Astrocyte (in vitro differentiated cells and primary cell): ENCODE measurements around the gene PSMA4. TPM values are rescaled to one million over a fixed set of nuclear protein-coding genes. Genes with fewer than 3 reads are reported as not detected.
"Not testable (repeated sequence)": the region's sequence is repeated elsewhere in the genome, so short reads cannot be mapped to it uniquely, and the experiment has no call there.

Experiments
- DNase-seq: peaks from one replicate; pipeline ENCODE4 v3.0.0-alpha.2; 2010; ENCODE audit warnings: low read depth
- FAIRE-seq: peaks from 2 replicates; lab custom pipeline; 2011; peaks lifted over from hg19 to GRCh38; lab: Jason Lieb, UNC
- H2AFZ ChIP-seq: 2 replicates; pipeline ENCODE4 v1.6.0; 2012; ENCODE audit warnings: low read depth, low read length, inconsistent platforms
- H3K27ac ChIP-seq: 2 replicates; pipeline ENCODE4 v1.5.1; 2011; ENCODE audit warnings: low read depth, low read length, inconsistent platforms
- H3K27me3 ChIP-seq: 2 replicates; pipeline ENCODE4 v1.6.0; 2011; ENCODE audit warnings: low read length, inconsistent platforms; ENCODE audit not compliant: insufficient read depth
- H3K36me3 ChIP-seq: 2 replicates; pipeline ENCODE4 v1.5.1; 2011; ENCODE audit warnings: low read length, inconsistent platforms; ENCODE audit not compliant: insufficient read depth
- H3K4me1 ChIP-seq: 2 replicates; pipeline ENCODE4 v1.5.1; 2011; ENCODE audit warnings: low read length, inconsistent platforms; ENCODE audit not compliant: insufficient read depth
- H3K4me2 ChIP-seq: 2 replicates; pipeline ENCODE4 v1.6.0; 2012; ENCODE audit warnings: low read length, inconsistent platforms
- H3K4me3 ChIP-seq: 2 replicates; pipeline ENCODE4 v1.5.1; 2011; ENCODE audit warnings: low read depth, mild to moderate bottlenecking, low read length, inconsistent platforms; ENCODE audit not compliant: insufficient read depth
- H3K79me2 ChIP-seq: 2 replicates; pipeline ENCODE4 v1.6.0; 2012; ENCODE audit warnings: mild to moderate bottlenecking, low read length, inconsistent platforms; ENCODE audit not compliant: insufficient read depth
- H3K9ac ChIP-seq: 2 replicates; pipeline ENCODE4 v1.6.0; 2012; ENCODE audit warnings: mild to moderate bottlenecking, low read length, inconsistent platforms
- H3K9me3 ChIP-seq: 2 replicates; pipeline ENCODE4 v1.5.1; 2012; ENCODE audit warnings: low read depth, mild to moderate bottlenecking, low read length, inconsistent platforms; ENCODE audit not compliant: insufficient read depth
- H4K20me1 ChIP-seq: 2 replicates; pipeline ENCODE4 v1.6.0; 2012; ENCODE audit warnings: low read length, inconsistent platforms; ENCODE audit not compliant: insufficient read depth
- H3K27ac Mint-ChIP-seq: one replicate; pipeline ENCODE4 v1.8.0; 2021; ENCODE audit warnings: mild to moderate bottlenecking, mixed read lengths; ENCODE audit not compliant: unreplicated experiment
- H3K27me3 Mint-ChIP-seq: one replicate; pipeline ENCODE4 v1.8.0; 2021; ENCODE audit warnings: low read depth, mixed read lengths; ENCODE audit not compliant: unreplicated experiment
- H3K36me3 Mint-ChIP-seq: one replicate; pipeline ENCODE4 v1.8.0; 2021; ENCODE audit warnings: low read depth, mixed read lengths; ENCODE audit not compliant: unreplicated experiment
- H3K4me1 Mint-ChIP-seq: one replicate; pipeline ENCODE4 v1.8.0; 2021; ENCODE audit warnings: low read depth, mixed read lengths; ENCODE audit not compliant: unreplicated experiment
- H3K4me3 Mint-ChIP-seq: one replicate; pipeline ENCODE4 v1.8.0; 2021; ENCODE audit warnings: mild to moderate bottlenecking, moderate library complexity, mixed read lengths; ENCODE audit not compliant: unreplicated experiment
- H3K9me3 Mint-ChIP-seq: one replicate; pipeline ENCODE4 v1.8.0; 2021; ENCODE audit warnings: mild to moderate bottlenecking, mixed read lengths; ENCODE audit not compliant: unreplicated experiment
- EZH2 ChIP-seq: IDR thresholded peaks from 2 replicates; pipeline ENCODE4 v1.6.1; 2012; ENCODE audit warnings: mild to moderate bottlenecking, low read length, inconsistent platforms; ENCODE audit not compliant: insufficient read depth
- total RNA-seq: library from RNA; stranded (reverse); gene quantifications from 2 replicates; pipeline ENCODE4 v1.2.1, GENCODE V29; 2021
- TF ChIP-seq, protein P1 (sequence below): IDR thresholded peaks from 2 replicates; pipeline ENCODE4 v1.5.1; 2011; ENCODE audit warnings: low read depth, mild to moderate bottlenecking, inconsistent platforms, low read length, moderate library complexity; ENCODE audit not compliant: insufficient read depth

The PSMA4 gene
- total RNA-seq, 1 donor from 2014 or later = 205 TPM

GRCh38 chr15:78536134-78536533, 4.1 kb upstream of the PSMA4 start:
- Histone ChIP-seq H3K4me2 (no peak overlapping the region), H3K27me3 (no peaks in the 10 kb centered on the region), H4K20me1 (peaks cover 4% of the 10 kb centered on the region), H3K9ac (no peak overlapping the region), H3K79me2 (peaks cover 8% of the 10 kb centered on the region), H3K4me3 (no peak overlapping the region), H3K36me3 (no peaks in the 10 kb centered on the region), H3K4me1 (peaks cover 3% of the 10 kb centered on the region), H3K27ac (no peak overlapping the region), H2AFZ (no peak overlapping the region), H3K9me3 (no peaks in the 10 kb centered on the region)
- H3K4me1 Mint-ChIP-seq = peaks cover 3% of the 10 kb centered on the region
- no peaks in the 10 kb centered on the region for H3K9me3 Mint-ChIP-seq
- H3K27ac Mint-ChIP-seq = no peak overlapping the region
- TF ChIP-seq, protein P1, sequence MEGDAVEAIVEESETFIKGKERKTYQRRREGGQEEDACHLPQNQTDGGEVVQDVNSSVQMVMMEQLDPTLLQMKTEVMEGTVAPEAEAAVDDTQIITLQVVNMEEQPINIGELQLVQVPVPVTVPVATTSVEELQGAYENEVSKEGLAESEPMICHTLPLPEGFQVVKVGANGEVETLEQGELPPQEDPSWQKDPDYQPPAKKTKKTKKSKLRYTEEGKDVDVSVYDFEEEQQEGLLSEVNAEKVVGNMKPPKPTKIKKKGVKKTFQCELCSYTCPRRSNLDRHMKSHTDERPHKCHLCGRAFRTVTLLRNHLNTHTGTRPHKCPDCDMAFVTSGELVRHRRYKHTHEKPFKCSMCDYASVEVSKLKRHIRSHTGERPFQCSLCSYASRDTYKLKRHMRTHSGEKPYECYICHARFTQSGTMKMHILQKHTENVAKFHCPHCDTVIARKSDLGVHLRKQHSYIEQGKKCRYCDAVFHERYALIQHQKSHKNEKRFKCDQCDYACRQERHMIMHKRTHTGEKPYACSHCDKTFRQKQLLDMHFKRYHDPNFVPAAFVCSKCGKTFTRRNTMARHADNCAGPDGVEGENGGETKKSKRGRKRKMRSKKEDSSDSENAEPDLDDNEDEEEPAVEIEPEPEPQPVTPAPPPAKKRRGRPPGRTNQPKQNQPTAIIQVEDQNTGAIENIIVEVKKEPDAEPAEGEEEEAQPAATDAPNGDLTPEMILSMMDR = no peak
- no peak for TF ChIP-seq EZH2
- no peak overlapping the region for H3K4me3 Mint-ChIP-seq
- H3K36me3 Mint-ChIP-seq = no peaks in the 10 kb centered on the region
- FAIRE-seq (no peak), DNase-seq (peak; percentile 16)
- no peaks in the 10 kb centered on the region for H3K27me3 Mint-ChIP-seq

- Histone ChIP-seq H3K27me3 (no peaks in the 10 kb centered on the region), H4K20me1 (peaks cover 16% of the 10 kb centered on the region), H3K27ac (no peak overlapping the region), H3K4me2 (no peak overlapping the region), H3K4me3 (no peak overlapping the region), H3K4me1 (peaks cover 10% of the 10 kb centered on the region), H3K79me2 (peaks cover 21% of the 10 kb centered on the region), H3K9ac (no peak overlapping the region), H3K36me3 (peaks cover 3% of the 10 kb centered on the region), H3K9me3 (no peaks in the 10 kb centered on the region), H2AFZ (no peak overlapping the region)
- Mint-ChIP-seq H3K4me1 (peaks cover 14% of the 10 kb centered on the region), H3K4me3 (no peak overlapping the region), H3K36me3 (no peaks in the 10 kb centered on the region), H3K27me3 (no peaks in the 10 kb centered on the region), H3K9me3 (no peaks in the 10 kb centered on the region), H3K27ac (no peak overlapping the region)
- DNase-seq (no peak), FAIRE-seq (no peak)
- TF ChIP-seq EZH2 = no peak
- TF ChIP-seq, protein P1 = no peak
Measured at GRCh38 chr15:78537266-78537905, 2.9 kb upstream of the PSMA4 start.

DNA sequence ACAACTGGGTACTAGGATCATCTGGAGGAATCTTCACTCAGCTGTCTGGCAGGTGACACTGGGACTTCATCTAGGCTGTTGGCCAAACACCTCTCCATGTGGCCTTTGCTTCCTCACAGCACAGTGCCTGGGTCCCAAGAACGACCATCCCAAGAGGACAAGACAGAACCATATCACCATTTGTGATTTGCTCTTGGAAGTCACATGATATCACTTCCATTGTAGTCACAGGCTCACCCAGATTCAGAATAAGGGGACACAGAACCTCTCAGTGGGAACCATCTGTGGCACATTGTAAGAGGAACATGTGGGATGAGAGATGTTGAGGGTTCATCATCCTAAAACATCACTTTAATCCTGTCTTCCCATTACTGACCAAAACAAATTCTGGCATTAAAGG, 1.9 kb upstream of the PSMA4 start:
- Histone ChIP-seq H3K27ac (no peak overlapping the region), H3K9ac (no peak overlapping the region), H3K27me3 (no peaks in the 10 kb centered on the region), H3K79me2 (peaks cover 31% of the 10 kb centered on the region), H2AFZ (no peak overlapping the region), H3K4me2 (no peak overlapping the region), H3K9me3 (no peaks in the 10 kb centered on the region), H4K20me1 (peaks cover 25% of the 10 kb centered on the region), H3K36me3 (peaks cover 6% of the 10 kb centered on the region), H3K4me1 (peaks cover 10% of the 10 kb centered on the region), H3K4me3 (no peak overlapping the region)
- no peak for TF ChIP-seq EZH2
- TF ChIP-seq, protein P1 = no peak
- Mint-ChIP-seq H3K9me3 (no peaks in the 10 kb centered on the region), H3K4me3 (no peak overlapping the region), H3K4me1 (peaks cover 18% of the 10 kb centered on the region), H3K27ac (no peak overlapping the region), H3K36me3 (no peaks in the 10 kb centered on the region), H3K27me3 (no peaks in the 10 kb centered on the region)
- DNase-seq = no peak
- FAIRE-seq = no peak

- Histone ChIP-seq H2AFZ (peak overlapping the region; percentile 86), H3K27ac (peak overlapping the region; percentile 97)
- not testable (repeated sequence) for H3K9me3 ChIP-seq
Measured at GRCh38 chr15:78539464-78540140, 642 bp upstream of the PSMA4 start.

More at GRCh38 chr15:78539464-78540140, 642 bp upstream of the PSMA4 start:
- not testable (repeated sequence) for FAIRE-seq, H3K27me3 Mint-ChIP-seq, H3K36me3 Mint-ChIP-seq, DNase-seq, H3K27me3 ChIP-seq, H3K36me3 ChIP-seq, H3K9me3 Mint-ChIP-seq
- peaks cover 34% of the 10 kb centered on the region for H3K79me2 ChIP-seq
- H4K20me1 ChIP-seq = peaks cover 29% of the 10 kb centered on the region
- H3K4me2 ChIP-seq = peak overlapping the region; percentile 91
- H3K9ac ChIP-seq = peak overlapping the region; percentile 97
- Mint-ChIP-seq H3K27ac (peak overlapping the region; percentile 97), H3K4me1 (peaks cover 18% of the 10 kb centered on the region), H3K4me3 (peak overlapping the region; percentile 99)
- H3K4me1 ChIP-seq = peaks cover 10% of the 10 kb centered on the region
- H3K4me3 ChIP-seq = peak overlapping the region; percentile 96
